Neural cell (in vitro differentiated cells): ENCODE results near the gene C10orf95. TPM values are rescaled to one million over a fixed set of nuclear protein-coding genes. Genes with fewer than 3 reads are reported as not detected.

Experiments
- H2AFZ ChIP-seq: fragments of 200-600, 300-800 bp; sonication (generic), shearing (Covaris generic); 2 replicates; pipeline ENCODE4 v1.6.0; 2014; ENCODE audit warnings: low read depth, mild to moderate bottlenecking, antibody characterized with exemption, low read length, moderate library complexity
- H3F3A ChIP-seq: fragments of 200-600 bp; shearing (Covaris generic); 2 replicates; pipeline ENCODE4 v1.6.1; 2016; ENCODE audit warnings: mild to moderate bottlenecking, moderate library complexity, mixed read lengths, antibody characterized with exemption, low read length; ENCODE audit not compliant: insufficient read depth, poor library complexity, severe bottlenecking
- H3K27ac ChIP-seq: fragments of 200-600, 300-800 bp; sonication (generic), shearing (Covaris generic); 2 replicates; pipeline ENCODE4 v1.5.1; 2014; ENCODE audit warnings: mild to moderate bottlenecking, low read length, moderate library complexity
- H3K27me3 ChIP-seq: fragments of 300-800, 200-600 bp; sonication (generic), shearing (Covaris generic); 2 replicates; pipeline ENCODE4 v1.6.0; 2014; ENCODE audit warnings: mild to moderate bottlenecking, low read depth, low read length, moderate library complexity; ENCODE audit not compliant: insufficient read depth
- H3K36me3 ChIP-seq: fragments of 300-800, 200-600 bp; sonication (generic), shearing (Covaris generic); 2 replicates; pipeline ENCODE4 v1.5.1; 2014; ENCODE audit warnings: mild to moderate bottlenecking, antibody characterized with exemption, low read length, moderate library complexity; ENCODE audit not compliant: insufficient read depth
- H3K4me2 ChIP-seq: fragments of 300-800, 200-600 bp; sonication (generic), shearing (Covaris generic); 2 replicates; pipeline ENCODE4 v1.6.0; 2014; ENCODE audit warnings: mild to moderate bottlenecking, low read length
- H3K4me3 ChIP-seq: fragments of 300-800, 200-600 bp; sonication (generic), shearing (Covaris generic); 2 replicates; pipeline ENCODE4 v1.5.1; 2014; ENCODE audit warnings: mild to moderate bottlenecking, low read length, moderate library complexity
- H3K79me2 ChIP-seq: fragments of 200-600 bp; shearing (Covaris generic); replicated peaks from 2 replicates; pipeline ENCODE4 v1.6.0; 2014; ENCODE audit warnings: mild to moderate bottlenecking, low read length, moderate library complexity; ENCODE audit not compliant: insufficient read depth
- H3K9ac ChIP-seq: fragments of 300-800, 200-600 bp; sonication (generic), shearing (Covaris generic); 2 replicates; pipeline ENCODE4 v1.6.1; 2016; ENCODE audit warnings: mild to moderate bottlenecking, low read length, mixed read lengths
- H3K9me2 ChIP-seq: fragments of 200-600 bp; shearing (Covaris generic); 2 replicates; pipeline ENCODE4 v1.6.1; 2016; ENCODE audit warnings: mild to moderate bottlenecking, low read length, mixed read lengths; ENCODE audit not compliant: insufficient read depth
- H3K9me3 ChIP-seq: fragments of 200-600, 300-800 bp; sonication (generic), shearing (Covaris generic); 2 replicates; pipeline ENCODE4 v1.6.1; 2016; ENCODE audit warnings: mild to moderate bottlenecking, mixed run types, low read length, moderate library complexity, mixed read lengths
- H4K20me1 ChIP-seq: fragments of 200-600 bp; shearing (Covaris generic); 2 replicates; pipeline ENCODE4 v1.6.1; 2016; ENCODE audit warnings: mild to moderate bottlenecking, mixed run types; ENCODE audit not compliant: insufficient read depth
- EP300 ChIP-seq: fragments of 450-650 bp; conservative IDR thresholded peaks from 2 replicates; pipeline ENCODE4 v1.6.1; 2014; ENCODE audit warnings: antibody characterized with exemption, mild to moderate bottlenecking, moderate library complexity; ENCODE audit not compliant: poor library complexity, severe bottlenecking
- EZH2 ChIP-seq: fragments of 200-600, 300-800 bp; shearing (Covaris generic), sonication (generic); IDR thresholded peaks from 2 replicates; pipeline ENCODE4 v1.6.1; 2014; ENCODE audit warnings: antibody characterized with exemption, low read length, borderline replicate concordance, mild to moderate bottlenecking; ENCODE audit not compliant: insufficient read depth, poor library complexity, severe bottlenecking
- MXI1 ChIP-seq: fragments of 450-650 bp; conservative IDR thresholded peaks from 2 replicates; pipeline ENCODE4 v1.6.1; 2014; ENCODE audit warnings: antibody characterized with exemption, mild to moderate bottlenecking; ENCODE audit not compliant: poor library complexity, severe bottlenecking
- POLR2AphosphoS5 ChIP-seq: IDR thresholded peaks from 2 replicates; pipeline ENCODE4 v1.6.1; 2012
- RAD21 ChIP-seq: fragments of 450-650 bp; conservative IDR thresholded peaks from 2 replicates; pipeline ENCODE4 v1.6.1; 2014; ENCODE audit warnings: antibody characterized with exemption, mild to moderate bottlenecking, moderate library complexity
- SMC3 ChIP-seq: fragments of 450-650 bp; conservative IDR thresholded peaks from 2 replicates; pipeline ENCODE4 v1.6.1; 2014; ENCODE audit warnings: antibody characterized with exemption, mild to moderate bottlenecking, moderate library complexity; ENCODE audit not compliant: poor library complexity
- TAF1 ChIP-seq: IDR thresholded peaks from 2 replicates; pipeline ENCODE4 v1.6.1; 2012; ENCODE audit warnings: low read depth
- polyA plus RNA-seq: library from polyadenylated mRNA; depleted of rRNA; stranded (reverse); fragments of >200 nt; gene quantifications from 2 replicates; pipeline ENCODE4 v1.2.3, GENCODE V29; 2014
- small RNA-seq, 3 experiments: library from RNA; depleted of rRNA; stranded (forward); fragments of <200 nt; gene quantifications; one replicate each; pipeline ENCODE3, GENCODE V24; 2012
- TF ChIP-seq, protein P1 (sequence below): fragments of 450-650 bp; IDR thresholded peaks from 2 replicates; pipeline ENCODE4 v1.5.1; 2014; ENCODE audit warnings: antibody characterized with exemption, mild to moderate bottlenecking, moderate library complexity; ENCODE audit not compliant: poor library complexity, severe bottlenecking
- TF ChIP-seq, protein P2 (sequence below): IDR thresholded peaks from 2 replicates; pipeline ENCODE4 v1.6.1; 2012; ENCODE audit warnings: borderline replicate concordance

Gene C10orf95
- polyA plus RNA-seq, 1 donor from 2014 or later, result not detected

DNA sequence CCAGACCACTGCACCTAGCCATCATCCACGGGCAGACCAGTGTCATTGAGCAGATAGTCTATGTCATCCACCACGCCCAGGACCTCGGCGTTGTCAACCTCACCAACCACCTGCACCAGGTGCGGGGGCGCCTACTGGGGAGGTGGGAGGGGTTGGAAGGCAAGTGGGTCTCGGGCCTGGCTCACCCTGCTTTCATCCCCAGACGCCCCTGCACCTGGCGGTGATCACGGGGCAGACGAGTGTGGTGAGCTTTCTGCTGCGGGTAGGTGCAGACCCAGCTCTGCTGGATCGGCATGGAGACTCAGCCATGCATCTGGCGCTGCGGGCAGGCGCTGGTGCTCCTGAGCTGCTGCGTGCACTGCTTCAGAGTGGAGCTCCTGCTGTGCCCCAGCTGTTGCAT is 51.3 kb downstream of the C10orf95 start:
- Histone ChIP-seq H3K4me3 (no peak overlapping the region), H3K36me3 (no peaks in the 10 kb centered on the region), H2AFZ (no peak overlapping the region)

More for the DNA sequence above, 51.3 kb downstream of the C10orf95 start:
- no peak for TF ChIP-seq POLR2AphosphoS5
- no peak for TF ChIP-seq TAF1
- TF ChIP-seq, protein P1, sequence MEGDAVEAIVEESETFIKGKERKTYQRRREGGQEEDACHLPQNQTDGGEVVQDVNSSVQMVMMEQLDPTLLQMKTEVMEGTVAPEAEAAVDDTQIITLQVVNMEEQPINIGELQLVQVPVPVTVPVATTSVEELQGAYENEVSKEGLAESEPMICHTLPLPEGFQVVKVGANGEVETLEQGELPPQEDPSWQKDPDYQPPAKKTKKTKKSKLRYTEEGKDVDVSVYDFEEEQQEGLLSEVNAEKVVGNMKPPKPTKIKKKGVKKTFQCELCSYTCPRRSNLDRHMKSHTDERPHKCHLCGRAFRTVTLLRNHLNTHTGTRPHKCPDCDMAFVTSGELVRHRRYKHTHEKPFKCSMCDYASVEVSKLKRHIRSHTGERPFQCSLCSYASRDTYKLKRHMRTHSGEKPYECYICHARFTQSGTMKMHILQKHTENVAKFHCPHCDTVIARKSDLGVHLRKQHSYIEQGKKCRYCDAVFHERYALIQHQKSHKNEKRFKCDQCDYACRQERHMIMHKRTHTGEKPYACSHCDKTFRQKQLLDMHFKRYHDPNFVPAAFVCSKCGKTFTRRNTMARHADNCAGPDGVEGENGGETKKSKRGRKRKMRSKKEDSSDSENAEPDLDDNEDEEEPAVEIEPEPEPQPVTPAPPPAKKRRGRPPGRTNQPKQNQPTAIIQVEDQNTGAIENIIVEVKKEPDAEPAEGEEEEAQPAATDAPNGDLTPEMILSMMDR, result no peak
- no peak for TF ChIP-seq EP300
- no peak for TF ChIP-seq SMC3
- no peak for TF ChIP-seq MXI1
- no peak for TF ChIP-seq RAD21
- no peak for TF ChIP-seq EZH2
- TF ChIP-seq, protein P2, sequence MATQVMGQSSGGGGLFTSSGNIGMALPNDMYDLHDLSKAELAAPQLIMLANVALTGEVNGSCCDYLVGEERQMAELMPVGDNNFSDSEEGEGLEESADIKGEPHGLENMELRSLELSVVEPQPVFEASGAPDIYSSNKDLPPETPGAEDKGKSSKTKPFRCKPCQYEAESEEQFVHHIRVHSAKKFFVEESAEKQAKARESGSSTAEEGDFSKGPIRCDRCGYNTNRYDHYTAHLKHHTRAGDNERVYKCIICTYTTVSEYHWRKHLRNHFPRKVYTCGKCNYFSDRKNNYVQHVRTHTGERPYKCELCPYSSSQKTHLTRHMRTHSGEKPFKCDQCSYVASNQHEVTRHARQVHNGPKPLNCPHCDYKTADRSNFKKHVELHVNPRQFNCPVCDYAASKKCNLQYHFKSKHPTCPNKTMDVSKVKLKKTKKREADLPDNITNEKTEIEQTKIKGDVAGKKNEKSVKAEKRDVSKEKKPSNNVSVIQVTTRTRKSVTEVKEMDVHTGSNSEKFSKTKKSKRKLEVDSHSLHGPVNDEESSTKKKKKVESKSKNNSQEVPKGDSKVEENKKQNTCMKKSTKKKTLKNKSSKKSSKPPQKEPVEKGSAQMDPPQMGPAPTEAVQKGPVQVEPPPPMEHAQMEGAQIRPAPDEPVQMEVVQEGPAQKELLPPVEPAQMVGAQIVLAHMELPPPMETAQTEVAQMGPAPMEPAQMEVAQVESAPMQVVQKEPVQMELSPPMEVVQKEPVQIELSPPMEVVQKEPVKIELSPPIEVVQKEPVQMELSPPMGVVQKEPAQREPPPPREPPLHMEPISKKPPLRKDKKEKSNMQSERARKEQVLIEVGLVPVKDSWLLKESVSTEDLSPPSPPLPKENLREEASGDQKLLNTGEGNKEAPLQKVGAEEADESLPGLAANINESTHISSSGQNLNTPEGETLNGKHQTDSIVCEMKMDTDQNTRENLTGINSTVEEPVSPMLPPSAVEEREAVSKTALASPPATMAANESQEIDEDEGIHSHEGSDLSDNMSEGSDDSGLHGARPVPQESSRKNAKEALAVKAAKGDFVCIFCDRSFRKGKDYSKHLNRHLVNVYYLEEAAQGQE, result no peak
- Histone ChIP-seq H3F3A (no peaks in the 10 kb centered on the region), H3K27me3 (peaks cover 9% of the 10 kb centered on the region), H4K20me1 (no peaks in the 10 kb centered on the region), H3K27ac (no peak overlapping the region), H3K79me2 (no peaks in the 10 kb centered on the region), H3K9me2 (no peaks in the 10 kb centered on the region), H3K9ac (no peak overlapping the region), H3K4me2 (no peak overlapping the region), H3K9me3 (no peaks in the 10 kb centered on the region)

Small RNA genes lying within 50 kb of the gene (small RNA-seq; reads per million reads assigned to genes)
- 89.5 to 119 (median 101) reads per million in 3 experiments for gene MIR146B

Other genes starting within 250 kb of the C10orf95 start
- gene ELOVL3, start 225.2 kb downstream of the C10orf95 start, polyA plus RNA-seq, result not detected in 2 replicates
- not detected in 2 replicates for gene PITX3, start 210.0 kb downstream of the C10orf95 start, polyA plus RNA-seq
- gene GBF1, start 206.0 kb downstream of the C10orf95 start, polyA plus RNA-seq, result 14.9 and 21.4 TPM in 2 replicates
- 0.30 and 0.34 TPM in 2 replicates for gene NFKB2, start 55.8 kb downstream of the C10orf95 start, polyA plus RNA-seq
- 68.8 and 84.3 TPM in 2 replicates for gene PSD, start 32.8 kb downstream of the C10orf95 start, polyA plus RNA-seq
- gene FBXL15, start 30.7 kb downstream of the C10orf95 start, polyA plus RNA-seq, result 27.5 and 37.8 TPM in 2 replicates
- 169 and 194 TPM in 2 replicates for gene CUEDC2, start 19.0 kb downstream of the C10orf95 start, polyA plus RNA-seq
- gene ACTR1A, start 51.2 kb upstream of the C10orf95 start, polyA plus RNA-seq, result 316 and 347 TPM in 2 replicates
- gene SUFU, start 52.4 kb upstream of the C10orf95 start, polyA plus RNA-seq, result 4.8 and 5.4 TPM in 2 replicates
- gene TRIM8, start 192.9 kb upstream of the C10orf95 start, polyA plus RNA-seq, result 47.5 and 59.2 TPM in 2 replicates